ENCODE measurements around the gene GTSF1L.

- TF ChIP-seq EZH2 (IDR thresholded peaks at IDR 0.05; ENCODE audit: low read depth) (no peak), CTCF (conservative IDR thresholded peaks at IDR 0.05) (no peak)
Measured at GRCh38 chr20:43726333-43726732, 469 bp downstream of the GTSF1L start.
